K562 (cell line): ENCODE data around the gene EPHB2. TPM values are rescaled to one million over a fixed set of nuclear protein-coding genes. Genes with fewer than 3 reads are reported as not detected.

Experiments
- ATAC-seq: fragments of 200-7000 bp; cut with Tn5 transposase; 3 replicates; pipeline ENCODE4 v1.9.1; 2020; ENCODE audit warnings: moderate library complexity
- BruUV-seq: library from RNA; stranded (reverse); fragments of 400-500 nt; replicated peaks from 2 replicates; lab custom pipeline; 2021; lab: Mats Ljungman, UMichigan
- CTCF ChIA-PET: fragments of 300-600 bp; formaldehyde crosslinking; extraction: SDS; loops from one replicate; lab custom pipeline; 2021; ENCODE audit warnings: low intra/inter-chr PET ratio; lab: Yijun Ruan, JAX
- POLR2A ChIA-PET: fragments of 300-600, 350-650 bp; sonication (Branson Sonifier 250); formaldehyde crosslinking; extraction: SDS; loops from one replicate; lab custom pipeline; 2021; ENCODE audit warnings: antibody characterized with exemption, inconsistent platforms; lab: Yijun Ruan, JAX
- DNase-seq, 4 experiments: peaks; one replicate each; pipeline versions ENCODE4 v3.0.0 to v3.0.0-alpha.2; 2011 to 2018; ENCODE audit warnings: low spot score in 3 of 4, mixed read lengths in 3 of 4; ENCODE audit errors: extremely low read depth in 1 of 4
- FAIRE-seq: peaks from 2 replicates; lab custom pipeline; 2011; peaks lifted over from hg19 to GRCh38; lab: Jason Lieb, UNC
- H2AFZ ChIP-seq: 2 replicates; pipeline ENCODE4 v1.6.0; 2011; ENCODE audit warnings: low read depth, low read length, control low read depth, inconsistent platforms
- H3K27ac ChIP-seq: fragments of 200-600 bp; 3 replicates; pipeline ENCODE4 v1.8.0; 2011; ENCODE audit warnings: low read depth, mild to moderate bottlenecking, control low read depth, inconsistent platforms, low read length, moderate library complexity, mixed read lengths; ENCODE audit errors: extremely low read depth
- H3K27me3 ChIP-seq, 2 experiments: fragments of 300-600 bp in 1 of 2; 2 replicates in 1 of 2; 3 replicates in 1 of 2; pipeline versions ENCODE4 v1.6.0 to v1.8.0; 2011; ENCODE audit warnings: inconsistent platforms in 2 of 2, low read length in 2 of 2, mild to moderate bottlenecking in 1 of 2, mixed read lengths in 1 of 2, moderate library complexity in 1 of 2; ENCODE audit not compliant: control insufficient read depth in 2 of 2, insufficient read depth in 2 of 2
- H3K36me3 ChIP-seq: fragments of 300-600 bp; 3 replicates; pipeline ENCODE4 v1.8.0; 2011; ENCODE audit warnings: mild to moderate bottlenecking, low read length, inconsistent platforms; ENCODE audit not compliant: control insufficient read depth, insufficient read depth
- H3K4me1 ChIP-seq, 2 experiments: fragments of 200-600 bp in 1 of 2; replicated peaks in 1 of 2; 2 replicates in 1 of 2; 3 replicates in 1 of 2; pipeline versions ENCODE4 v1.5.1 to v1.8.0; 2011; ENCODE audit warnings: inconsistent platforms in 2 of 2, low read length in 2 of 2, mild to moderate bottlenecking in 1 of 2, mixed read lengths in 1 of 2, moderate library complexity in 1 of 2; ENCODE audit not compliant: control insufficient read depth in 2 of 2, insufficient read depth in 2 of 2
- H3K4me2 ChIP-seq: 2 replicates; pipeline ENCODE4 v1.6.1; 2011; ENCODE audit warnings: low read length, control low read depth, inconsistent platforms, mixed read lengths; ENCODE audit not compliant: insufficient read depth
- H3K4me3 ChIP-seq: fragments of 200-600 bp; sonication (generic), shearing (Covaris generic); 2 replicates; pipeline ENCODE4 v1.5.1; 2016; ENCODE audit warnings: control low read depth, inconsistent platforms
- H3K79me2 ChIP-seq: fragments of 200-600 bp; 3 replicates; pipeline ENCODE4 v1.8.0; 2011; ENCODE audit warnings: low read length, inconsistent platforms; ENCODE audit not compliant: control insufficient read depth, insufficient read depth
- H3K9ac ChIP-seq, 2 experiments: 2 replicates each; pipeline versions ENCODE4 v1.6.0 to v1.6.1; 2011; ENCODE audit warnings: low read depth in 2 of 2, low read length in 2 of 2, control low read depth in 1 of 2, inconsistent platforms in 1 of 2, mild to moderate bottlenecking in 1 of 2, mixed read lengths in 1 of 2; ENCODE audit not compliant: insufficient read depth in 1 of 2
- H3K9me1 ChIP-seq: one replicate; pipeline ENCODE4 v1.6.0; 2011; ENCODE audit warnings: inconsistent platforms, mild to moderate bottlenecking, low read length, moderate library complexity; ENCODE audit not compliant: control insufficient read depth, insufficient read depth
- H3K9me3 ChIP-seq: replicated peaks from 2 replicates; pipeline ENCODE4 v1.5.1; 2011; ENCODE audit warnings: low read depth, low read length, inconsistent platforms; ENCODE audit not compliant: control insufficient read depth, insufficient read depth
- H4K20me1 ChIP-seq: replicated peaks from 2 replicates; pipeline ENCODE4 v1.6.1; 2011; ENCODE audit warnings: low read length, inconsistent platforms, mixed read lengths; ENCODE audit not compliant: control insufficient read depth, insufficient read depth
- DPF2 ChIP-seq: fragments of 450-650 bp; IDR thresholded peaks from 2 replicates; pipeline ENCODE4 v1.6.1; 2016
- E2F8 ChIP-seq: fragments of 450-650 bp; IDR thresholded peaks from 2 replicates; pipeline ENCODE4 v1.7.1; 2018; ENCODE audit warnings: mild to moderate bottlenecking, low read depth; ENCODE audit not compliant: partially characterized antibody
- EGR1 ChIP-seq: fragments of 450-650 bp; conservative IDR thresholded peaks from 2 replicates; pipeline ENCODE4 v1.6.1; 2017; ENCODE audit warnings: mild to moderate bottlenecking
- NFE2 ChIP-seq: IDR thresholded peaks from 2 replicates; pipeline ENCODE4 v1.6.1; 2014; ENCODE audit warnings: antibody characterized with exemption, low read depth
- WGBS: fragments of 100-300 bp; shearing (Covaris generic); methylation state at CpG from one replicate; pipeline ENCODE4 v1.1.6; 2016; ENCODE audit warnings: low coverage, mixed read lengths; ENCODE audit not compliant: insufficient coverage; ENCODE audit errors: missing lambda C conversion rate; 5-methylcytosine and 5-hydroxymethylcytosine counted together
- in situ Hi-C: fragments of 300-500 bp; cut with MboI; formaldehyde crosslinking; loops from 4 replicates; pipeline ENCODE4 v1.15.0; 2018; ENCODE audit warnings: inconsistent platforms, mixed read lengths
- intact Hi-C: fragments of 100-400 bp; cut with micrococcal nuclease; formaldehyde crosslinking; loops from 2 replicates; pipeline ENCODE4 v1.14.2; 2022
- polyA plus RNA-seq, 8 experiments: library from polyadenylated mRNA; depleted of rRNA in 4 of 8; stranded (reverse) in 5 of 8; unstranded in 3 of 8; fragments of >200 nt; fragmentation: Nextera tagmentation in 2 of 8; fragmentation: Illumina TruSeq in 1 of 8; extraction: Ambion mirVana in 2 of 8; extraction: Trizol in 1 of 8; gene quantifications; 2 replicates each; pipeline versions ENCODE4 v1.2.1 to v1.2.3, GENCODE V29; 2011 to 2014; ENCODE audit warnings: inconsistent platforms in 1 of 8, missing spikeins in 1 of 8
- total RNA-seq, 7 experiments: library from RNA; depleted of rRNA in 6 of 7; stranded (reverse); fragments of >200 nt in 6 of 7; fragmentation: Illumina TruSeq in 2 of 7; extraction: Trizol in 2 of 7; gene quantifications; 2 replicates each; pipeline versions ENCODE4 v1.2.1 to v1.2.3, GENCODE V29; 2011 to 2021; ENCODE audit warnings: low replicate concordance in 1 of 7

Gene EPHB2
- total and polyA plus RNA-seq, 9 of the 15 experiments (the other 6 are each of a cell fraction or from before 2014, with no cell fraction given) = not detected

- in situ Hi-C loops = no loop called here
- intact Hi-C loops = no loop called here
These were observed 135.8 kb downstream of the EPHB2 start for GRCh38 chr1:22846458-22846857.

More at GRCh38 chr1:22846458-22846857, 135.8 kb downstream of the EPHB2 start:
- Histone ChIP-seq H3K4me3 (no peak overlapping the region), H2AFZ (no peak overlapping the region), H3K36me3 (no peaks in the 10 kb centered on the region), H3K27me3 (peaks cover 33 to 90% of the 10 kb centered on the region in 2 experiments), H3K27ac (no peak overlapping the region), H3K79me2 (no peaks in the 10 kb centered on the region), H3K9me3 (no peaks in the 10 kb centered on the region), H3K9me1 (no peaks in the 10 kb centered on the region), H3K9ac (no peak overlapping the region), H4K20me1 (no peaks in the 10 kb centered on the region; the same call in 1 of the 2 replicates), H3K4me1 (no peaks in the 10 kb centered on the region), H3K4me2 (no peak overlapping the region)
- DNase-seq (peak in 1 of 4 experiments; percentile 15), FAIRE-seq (no peak), ATAC-seq (no peak)
- WGBS = 0% methylated on average over 12 of the region's 12 CpGs
- ChIA-PET POLR2A (interaction anchor here (0.7 kb wide), 1 partner anchor 18 kb away, joined by 3 read pairs; no protein-coding TSS in a partner anchor), CTCF (interaction anchor here (0.6 kb wide), 1 partner anchor 83 kb away, joined by 3 read pairs; no protein-coding TSS in a partner anchor)
- BruUV-seq = no TSS peak
- TF ChIP-seq EGR1 (peak; percentile 86), DPF2 (no peak), NFE2 (0 out of 2 replicates have a peak, but pooled peaks have one; percentile 21), E2F8 (no peak)
